CD14-positive monocyte (primary cell): Measurements from ENCODE around the gene ZNF776. TPM values are rescaled to one million over a fixed set of nuclear protein-coding genes. Genes with fewer than 3 reads are reported as not detected.
A peak's percentile ranks its signal among the peaks of the same experiment; 100 is the strongest.

Source experiments
- DNase-seq, 3 donors: peaks; one replicate each; pipeline ENCODE4 v3.0.0-alpha.2; 2011 to 2022
- H2AFZ ChIP-seq: 2 replicates; pipeline ENCODE4 v1.6.0; 2012; ENCODE audit warnings: mild to moderate bottlenecking, low read depth, low read length, inconsistent platforms; ENCODE audit not compliant: insufficient read depth, poor library complexity, severe bottlenecking
- H3K27ac ChIP-seq, 2 donors: 1 replicate in 1 of 2; 2 replicates in 1 of 2; pipeline ENCODE4 v1.5.1; 2012 to 2013; ENCODE audit warnings: low read length in 2 of 2, control low read depth in 1 of 2, inconsistent platforms in 1 of 2, low read depth in 1 of 2, mild to moderate bottlenecking in 1 of 2
- H3K27me3 ChIP-seq, 2 donors: one replicate each; pipeline versions ENCODE4 v1.6.0 to v1.6.1; 2011 to 2013; ENCODE audit warnings: low read length in 2 of 2; ENCODE audit not compliant: control insufficient read depth in 2 of 2, insufficient read depth in 2 of 2
- H3K36me3 ChIP-seq, 2 donors: replicated peaks in 1 of 2; 1 replicate in 1 of 2; 2 replicates in 1 of 2; pipeline versions ENCODE4 v1.5.1 to v1.6.1; 2012 to 2013; ENCODE audit warnings: low read length in 2 of 2, control low read depth in 1 of 2, inconsistent platforms in 1 of 2, mild to moderate bottlenecking in 1 of 2; ENCODE audit not compliant: insufficient read depth in 2 of 2, control insufficient read depth in 1 of 2
- H3K4me1 ChIP-seq, 2 donors: 1 replicate in 1 of 2; 2 replicates in 1 of 2; pipeline versions ENCODE4 v1.5.1 to v1.6.1; 2012 to 2013; ENCODE audit warnings: low read length in 2 of 2, control low read depth in 1 of 2, inconsistent platforms in 1 of 2, mild to moderate bottlenecking in 1 of 2, moderate library complexity in 1 of 2; ENCODE audit not compliant: insufficient read depth in 2 of 2, control insufficient read depth in 1 of 2
- H3K4me2 ChIP-seq: replicated peaks from 2 replicates; pipeline ENCODE3; 2012; ENCODE audit warnings: low read length, moderate library complexity, mild to moderate bottlenecking; ENCODE audit not compliant: poor library complexity, severe bottlenecking; ENCODE audit errors: extremely low read depth
- H3K4me3 ChIP-seq, 3 experiments: fragments of 200-600 bp in 1 of 3; sonication (generic) in 1 of 3; replicated peaks in 1 of 3; 1 replicate in 2 of 3; 2 replicates in 1 of 3; pipeline ENCODE4 v1.5.1; 2011 to 2013; ENCODE audit warnings: low read length in 3 of 3, mild to moderate bottlenecking in 3 of 3, control low read depth in 2 of 3, low read depth in 2 of 3, inconsistent platforms in 1 of 3, moderate library complexity in 1 of 3
- H3K79me2 ChIP-seq: 2 replicates; pipeline ENCODE4 v1.6.0; 2012; ENCODE audit warnings: mild to moderate bottlenecking, control low read depth, inconsistent platforms, low read length, moderate library complexity; ENCODE audit not compliant: insufficient read depth
- H3K9ac ChIP-seq: 2 replicates; pipeline ENCODE4 v1.6.0; 2017; ENCODE audit warnings: low read length, mild to moderate bottlenecking; ENCODE audit not compliant: insufficient read depth, poor library complexity, severe bottlenecking
- H3K9me3 ChIP-seq, 2 donors: replicated peaks in 1 of 2; 1 replicate in 1 of 2; 2 replicates in 1 of 2; pipeline versions ENCODE4 v1.5.1 to v1.6.1; 2012 to 2013; ENCODE audit warnings: low read length in 2 of 2, control low read depth in 1 of 2; ENCODE audit not compliant: control insufficient read depth in 1 of 2, insufficient read depth in 1 of 2
- H4K20me1 ChIP-seq: 2 replicates; pipeline ENCODE4 v1.6.0; 2012; ENCODE audit warnings: mild to moderate bottlenecking, low read length, control low read depth, moderate library complexity; ENCODE audit not compliant: insufficient read depth
- H3K27ac Mint-ChIP-seq, 7 donors: one replicate each; pipeline ENCODE4 v1.8.0; 2020; ENCODE audit warnings: mild to moderate bottlenecking in 7 of 7, mixed read lengths in 7 of 7, moderate library complexity in 6 of 7, inconsistent platforms in 2 of 7
- H3K27me3 Mint-ChIP-seq, 3 donors: one replicate each; pipeline ENCODE4 v1.8.0; 2021 to 2022; ENCODE audit warnings: low read depth in 3 of 3, mild to moderate bottlenecking in 3 of 3, mixed read lengths in 3 of 3, moderate library complexity in 3 of 3, inconsistent platforms in 1 of 3
- H3K36me3 Mint-ChIP-seq, 2 donors: one replicate each; pipeline ENCODE4 v1.8.0; 2020; ENCODE audit warnings: mixed read lengths in 2 of 2, inconsistent platforms in 1 of 2, mild to moderate bottlenecking in 1 of 2
- H3K4me1 Mint-ChIP-seq: one replicate; pipeline ENCODE4 v1.8.0; 2020; ENCODE audit warnings: mild to moderate bottlenecking, mixed read lengths
- H3K4me3 Mint-ChIP-seq, 2 donors: one replicate each; pipeline ENCODE4 v1.8.0; 2020; ENCODE audit warnings: mild to moderate bottlenecking in 2 of 2, mixed read lengths in 2 of 2, moderate library complexity in 1 of 2
- H3K9me3 Mint-ChIP-seq, 7 donors: one replicate each; pipeline ENCODE4 v1.8.0; 2020 to 2022; ENCODE audit warnings: mixed read lengths in 7 of 7, mild to moderate bottlenecking in 6 of 7, moderate library complexity in 6 of 7, inconsistent platforms in 2 of 7
- CTCF ChIP-seq: fragments of 200-600 bp; IDR thresholded peaks from one replicate; pipeline ENCODE4 v1.8.0; 2022; ENCODE audit warnings: antibody characterized with exemption, mild to moderate bottlenecking
- WGBS: methylation state at CpG from one replicate; pipeline ENCODE4 v1.1.5; 2013; ENCODE audit warnings: missing lambda C conversion rate; ENCODE audit not compliant: insufficient coverage; 5-methylcytosine and 5-hydroxymethylcytosine counted together
- intact Hi-C, 2 donors: fragments of 100-400 bp; cut with micrococcal nuclease; formaldehyde crosslinking; loops; one replicate each; pipeline versions ENCODE4 v1.15.0 to v1.15.1; 2023
- polyA plus RNA-seq, 3 donors: library from polyadenylated mRNA; depleted of rRNA in 1 of 3; unstranded in 2 of 3; stranded (reverse) in 1 of 3; fragments of 300-500 nt in 2 of 3; fragments of >200 nt in 1 of 3; fragmentation: Illumina TruSeq in 2 of 3; gene quantifications; 1 replicate in 2 of 3; 2 replicates in 1 of 3; pipeline ENCODE4 v1.2.3, GENCODE V29; 2012 to 2021

ZNF776 gene
- polyA plus RNA-seq, 3 donors, result 1.9 to 4.4 (median 2.9) TPM

- Mint-ChIP-seq H3K36me3 (peaks cover 29 to 40% of the 10 kb centered on the region in 2 donors), H3K4me1 (peaks cover 2% of the 10 kb centered on the region), H3K27me3 (no peaks in the 10 kb centered on the region), H3K9me3 (peaks cover 48 to 93% (median 89%) of the 10 kb centered on the region in 7 donors), H3K4me3 (no peak overlapping the region), H3K27ac (no peak overlapping the region)
- no peak for TF ChIP-seq CTCF
- Histone ChIP-seq H3K27ac (no peak overlapping the region), H3K79me2 (no peaks in the 10 kb centered on the region), H3K9ac (no peak overlapping the region), H3K27me3 (no peaks in the 10 kb centered on the region), H2AFZ (no peak overlapping the region), H3K4me1 (no peaks in the 10 kb centered on the region), H3K36me3 (peaks cover 6 to 67% of the 10 kb centered on the region in 2 donors), H3K9me3 (peaks cover 93 to 94% of the 10 kb centered on the region in 2 donors), H3K4me2 (no peak overlapping the region), H4K20me1 (no peaks in the 10 kb centered on the region), H3K4me3 (peak overlapping the region in 1 of 3 experiments; percentile 28)
- intact Hi-C loops, result no loop called here
- DNase-seq, result no peak
- WGBS, result 95% methylated on average over 23 of the region's 38 CpGs
Measured at GRCh38 chr19:57786286-57786685, 39.7 kb downstream of the ZNF776 start.

- H3K9me3 ChIP-seq, result peaks cover 88 to 96% of the 10 kb centered on the region in 2 donors
- TF ChIP-seq CTCF, result no peak
- 77% methylated on average over 3 of the region's 5 CpGs for WGBS
- intact Hi-C loops, result no loop called here
- peaks cover 2% of the 10 kb centered on the region for H3K4me1 Mint-ChIP-seq
- H3K4me3 ChIP-seq, result peak overlapping the region in 1 of 3 experiments; percentile 28
- H4K20me1 ChIP-seq, result no peaks in the 10 kb centered on the region
- peaks cover 47 to 93% (median 89%) of the 10 kb centered on the region in 7 donors for H3K9me3 Mint-ChIP-seq
- H3K27ac Mint-ChIP-seq, result no peak overlapping the region
- no peaks in the 10 kb centered on the region for H3K4me1 ChIP-seq
- no peaks in the 10 kb centered on the region for H3K27me3 ChIP-seq
- no peak overlapping the region for H3K9ac ChIP-seq
- no peak overlapping the region for H2AFZ ChIP-seq
- peaks cover 6 to 62% of the 10 kb centered on the region in 2 donors for H3K36me3 ChIP-seq
- H3K4me2 ChIP-seq, result no peak overlapping the region
- H3K27me3 Mint-ChIP-seq, result no peaks in the 10 kb centered on the region
- no peak for DNase-seq
- no peaks in the 10 kb centered on the region for H3K79me2 ChIP-seq
- peaks cover 33 to 44% of the 10 kb centered on the region in 2 donors for H3K36me3 Mint-ChIP-seq
- no peak overlapping the region for H3K4me3 Mint-ChIP-seq
- no peak overlapping the region for H3K27ac ChIP-seq
Measured at GRCh38 chr19:57786906-57787305, 40.3 kb downstream of the ZNF776 start.
